ENCODE data around the gene INTS11.

DNA sequence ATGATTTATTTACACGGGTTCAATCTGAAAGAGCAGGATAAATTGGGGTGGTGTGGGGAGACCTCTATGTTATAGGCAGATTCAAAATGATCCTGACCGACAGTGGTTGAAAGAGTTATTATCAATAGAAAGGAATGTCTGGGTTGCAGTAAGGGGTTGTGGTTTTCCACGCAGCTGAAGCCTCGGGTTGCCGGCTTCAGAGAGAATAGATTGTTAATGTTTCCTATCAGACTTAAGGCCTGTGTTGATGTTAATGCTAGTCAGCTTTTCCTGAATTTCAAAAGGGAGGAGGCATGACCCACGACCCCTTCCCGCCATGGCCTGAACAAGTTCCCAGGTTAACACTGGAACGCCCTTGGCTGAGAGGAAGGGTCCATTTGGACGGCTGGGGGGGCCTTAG, 48.6 kb downstream of the INTS11 start:
- no peak for TF ChIP-seq POLR2A (IDR thresholded peaks at IDR 0.05)
- TF ChIP-seq, protein P1, sequence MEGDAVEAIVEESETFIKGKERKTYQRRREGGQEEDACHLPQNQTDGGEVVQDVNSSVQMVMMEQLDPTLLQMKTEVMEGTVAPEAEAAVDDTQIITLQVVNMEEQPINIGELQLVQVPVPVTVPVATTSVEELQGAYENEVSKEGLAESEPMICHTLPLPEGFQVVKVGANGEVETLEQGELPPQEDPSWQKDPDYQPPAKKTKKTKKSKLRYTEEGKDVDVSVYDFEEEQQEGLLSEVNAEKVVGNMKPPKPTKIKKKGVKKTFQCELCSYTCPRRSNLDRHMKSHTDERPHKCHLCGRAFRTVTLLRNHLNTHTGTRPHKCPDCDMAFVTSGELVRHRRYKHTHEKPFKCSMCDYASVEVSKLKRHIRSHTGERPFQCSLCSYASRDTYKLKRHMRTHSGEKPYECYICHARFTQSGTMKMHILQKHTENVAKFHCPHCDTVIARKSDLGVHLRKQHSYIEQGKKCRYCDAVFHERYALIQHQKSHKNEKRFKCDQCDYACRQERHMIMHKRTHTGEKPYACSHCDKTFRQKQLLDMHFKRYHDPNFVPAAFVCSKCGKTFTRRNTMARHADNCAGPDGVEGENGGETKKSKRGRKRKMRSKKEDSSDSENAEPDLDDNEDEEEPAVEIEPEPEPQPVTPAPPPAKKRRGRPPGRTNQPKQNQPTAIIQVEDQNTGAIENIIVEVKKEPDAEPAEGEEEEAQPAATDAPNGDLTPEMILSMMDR (IDR thresholded peaks at IDR 0.05) = no peak

Measured in right lobe of liver (tissue), 4 donors.